Esophagus muscularis mucosa (tissue), 3 donors: ENCODE results near the gene ARSG.
"Not testable (repeated sequence)": the region's sequence is repeated elsewhere in the genome, so short reads cannot be mapped to it uniquely, and the experiment has no call there.

Experiments
- POLR2A ChIP-seq: fragments of 450-650 bp; IDR thresholded peaks from one replicate; pipeline ENCODE4 v1.6.1; 2017; ENCODE audit warnings: antibody characterized with exemption, moderate library complexity, mild to moderate bottlenecking, low read depth
- TF ChIP-seq, protein P1 (sequence below), 3 experiments: fragments of 200-600 bp in 2 of 3; fragments of 450-650 bp in 1 of 3; sonication (generic) in 2 of 3; IDR thresholded peaks; one replicate each; pipeline ENCODE4 v1.5.1; 2017 to 2019; ENCODE audit warnings: antibody characterized with exemption in 3 of 3, mild to moderate bottlenecking in 2 of 3, moderate library complexity in 1 of 3

DNA sequence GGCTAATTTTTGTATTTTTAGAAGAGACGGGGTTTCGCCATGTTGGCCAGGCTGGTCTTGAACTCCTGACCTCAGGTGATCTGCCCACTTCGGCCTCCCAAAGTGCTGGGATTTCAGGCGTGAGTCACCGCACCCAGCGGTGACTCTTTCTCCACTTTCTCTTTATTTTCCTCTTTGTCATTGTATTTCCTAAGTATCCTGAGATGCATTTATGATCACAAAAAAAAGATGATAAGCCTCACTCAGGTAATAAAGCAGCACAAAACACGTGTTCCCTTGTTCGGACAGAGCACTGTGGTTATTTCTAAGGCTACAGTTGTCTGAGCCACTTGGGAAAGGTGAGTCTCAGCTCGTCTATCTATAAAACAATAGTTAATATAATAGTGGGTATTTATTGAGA lies 61.4 kb downstream of the ARSG start:
- TF ChIP-seq, protein P1, sequence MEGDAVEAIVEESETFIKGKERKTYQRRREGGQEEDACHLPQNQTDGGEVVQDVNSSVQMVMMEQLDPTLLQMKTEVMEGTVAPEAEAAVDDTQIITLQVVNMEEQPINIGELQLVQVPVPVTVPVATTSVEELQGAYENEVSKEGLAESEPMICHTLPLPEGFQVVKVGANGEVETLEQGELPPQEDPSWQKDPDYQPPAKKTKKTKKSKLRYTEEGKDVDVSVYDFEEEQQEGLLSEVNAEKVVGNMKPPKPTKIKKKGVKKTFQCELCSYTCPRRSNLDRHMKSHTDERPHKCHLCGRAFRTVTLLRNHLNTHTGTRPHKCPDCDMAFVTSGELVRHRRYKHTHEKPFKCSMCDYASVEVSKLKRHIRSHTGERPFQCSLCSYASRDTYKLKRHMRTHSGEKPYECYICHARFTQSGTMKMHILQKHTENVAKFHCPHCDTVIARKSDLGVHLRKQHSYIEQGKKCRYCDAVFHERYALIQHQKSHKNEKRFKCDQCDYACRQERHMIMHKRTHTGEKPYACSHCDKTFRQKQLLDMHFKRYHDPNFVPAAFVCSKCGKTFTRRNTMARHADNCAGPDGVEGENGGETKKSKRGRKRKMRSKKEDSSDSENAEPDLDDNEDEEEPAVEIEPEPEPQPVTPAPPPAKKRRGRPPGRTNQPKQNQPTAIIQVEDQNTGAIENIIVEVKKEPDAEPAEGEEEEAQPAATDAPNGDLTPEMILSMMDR (IDR thresholded peaks at IDR 0.05), result not testable (repeated sequence)
- TF ChIP-seq POLR2A, result not testable (repeated sequence)
